ENCODE measurements around the gene PPL.

The PPL gene

DNA sequence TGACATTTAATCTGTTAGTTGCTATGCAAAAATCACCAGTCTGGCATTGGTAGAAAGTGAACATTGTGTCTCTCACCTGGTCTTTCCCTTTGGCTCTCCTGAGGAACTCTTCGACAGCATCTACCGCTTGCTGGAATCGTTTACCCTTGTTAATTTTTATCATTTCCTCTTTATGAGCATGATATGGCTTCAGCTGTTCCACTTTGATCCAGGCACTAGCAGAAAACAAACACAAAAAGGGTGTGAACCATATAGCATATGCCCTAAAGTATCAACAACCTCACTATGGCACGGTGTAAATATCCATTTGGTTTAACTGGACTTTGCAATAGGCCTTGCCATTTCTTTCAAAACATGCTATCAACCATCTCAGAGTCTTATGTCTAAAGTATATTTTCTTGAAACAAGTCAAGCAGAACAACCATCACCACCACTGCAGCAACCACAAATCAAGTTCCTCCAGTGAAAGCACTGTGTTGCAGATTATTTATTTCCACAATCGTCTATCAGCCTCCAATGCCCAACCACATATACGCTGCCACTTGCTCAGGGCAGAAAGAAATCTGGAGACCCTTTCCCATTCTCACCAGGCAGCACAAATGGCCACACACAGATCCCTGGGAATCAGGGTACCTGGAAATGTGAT lies 104.1 kb downstream of the PPL start:
- no peak for DNase-seq (ENCODE audit: low read depth, low spot score)
